ENCODE data around the gene TBC1D9. TPM values are rescaled to one million over a fixed set of nuclear protein-coding genes. Genes with fewer than 3 reads are reported as not detected.

TBC1D9 gene
- total RNA-seq, 1 donor from 2014 or later: 22.4 TPM

DNA sequence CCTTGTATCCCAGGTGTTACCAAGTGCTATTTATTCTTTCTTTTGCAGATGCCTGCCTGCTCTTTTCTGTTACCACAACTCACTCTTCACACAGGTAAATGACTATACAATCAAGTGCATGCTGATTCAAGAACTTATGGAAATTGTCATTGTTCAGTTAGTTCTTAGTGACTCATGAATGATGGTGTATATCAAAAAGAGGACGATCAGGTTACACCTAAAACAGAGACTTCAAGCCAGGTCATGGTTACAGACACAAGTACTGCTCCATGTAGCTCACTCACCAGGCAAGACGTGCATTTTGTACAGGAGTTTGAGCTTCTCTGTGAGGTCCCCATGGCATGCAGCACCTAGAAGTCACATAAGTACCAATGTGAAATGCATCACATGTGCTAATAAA is 128.2 kb downstream of the TBC1D9 start:
- H3K27ac ChIP-seq (ENCODE audit: low read depth, low read length): no peak overlapping the region
- H3K4me1 ChIP-seq (ENCODE audit: control insufficient read depth in 3 of 3, insufficient read depth in 3 of 3, low read length in 3 of 3): no peaks in the 10 kb centered on the region
- no peaks in the 10 kb centered on the region for H3K9me3 ChIP-seq (ENCODE audit: control insufficient read depth in 3 of 3, low read length in 3 of 3)
- no peaks in the 10 kb centered on the region for H3K27me3 ChIP-seq (ENCODE audit: control insufficient read depth in 3 of 3, insufficient read depth in 3 of 3, low read length in 3 of 3)
- no peak overlapping the region for H3K9ac ChIP-seq (ENCODE audit: low read depth in 1 of 3, low read length in 3 of 3)
- no peak overlapping the region for H3K4me3 ChIP-seq (ENCODE audit: low read length in 3 of 3)
- H3K36me3 ChIP-seq (ENCODE audit: control insufficient read depth in 3 of 3, insufficient read depth in 3 of 3, low read length in 3 of 3): peaks cover 0 to 19% (median 0%) of the 10 kb centered on the region in 3 donors

- H3K27me3 ChIP-seq (ENCODE audit: control insufficient read depth in 3 of 3, insufficient read depth in 3 of 3, low read length in 3 of 3): no peaks in the 10 kb centered on the region
- H3K27ac ChIP-seq (ENCODE audit: low read depth, low read length): no peak overlapping the region
- peaks cover 0 to 21% (median 0%) of the 10 kb centered on the region in 3 donors for H3K36me3 ChIP-seq (ENCODE audit: control insufficient read depth in 3 of 3, insufficient read depth in 3 of 3, low read length in 3 of 3)
- H3K4me1 ChIP-seq (ENCODE audit: control insufficient read depth in 3 of 3, insufficient read depth in 3 of 3, low read length in 3 of 3): no peaks in the 10 kb centered on the region
- H3K9ac ChIP-seq (ENCODE audit: low read depth in 1 of 3, low read length in 3 of 3): no peak overlapping the region
- no peaks in the 10 kb centered on the region for H3K9me3 ChIP-seq (ENCODE audit: control insufficient read depth in 3 of 3, low read length in 3 of 3)
- H3K4me3 ChIP-seq (ENCODE audit: low read length in 3 of 3): no peak overlapping the region
Observed at GRCh38 chr4:140626661-140627376, 129.4 kb downstream of the TBC1D9 start.

DNA sequence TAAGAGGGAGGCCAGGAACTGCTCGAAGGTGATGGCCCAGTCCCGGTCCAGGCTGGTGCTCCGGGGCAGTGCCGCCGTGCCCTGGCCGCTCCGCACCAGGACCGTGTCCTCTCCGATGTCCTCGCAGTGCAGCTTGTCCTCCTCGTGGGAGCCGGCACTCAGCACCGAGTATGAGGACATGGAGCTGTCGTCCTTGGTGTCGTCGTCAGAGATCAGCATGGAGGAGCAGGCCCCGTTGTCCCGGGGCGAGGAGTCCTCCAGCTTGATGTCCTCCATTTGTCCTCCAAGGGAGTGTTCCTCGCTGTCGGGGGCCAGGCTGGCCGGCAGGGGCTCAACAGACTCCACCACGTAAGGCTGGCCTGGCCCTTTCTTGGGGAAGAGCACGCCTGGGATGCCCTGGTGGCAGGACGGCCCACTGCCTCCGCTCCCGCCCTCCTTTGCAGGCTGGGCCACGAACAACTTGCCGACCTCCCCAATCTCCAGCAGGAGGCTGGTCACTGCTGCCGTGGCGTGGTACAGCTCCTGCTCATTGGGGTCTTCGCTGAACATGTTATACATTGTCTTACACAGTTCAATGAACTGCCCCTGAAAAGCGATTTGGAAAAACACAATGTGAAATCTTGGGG is 133.7 kb downstream of the TBC1D9 start:
- Histone ChIP-seq H3K36me3 (ENCODE audit: control insufficient read depth in 3 of 3, insufficient read depth in 3 of 3, low read length in 3 of 3) (peaks cover 0 to 16% (median 0%) of the 10 kb centered on the region in 3 donors), H3K27ac (ENCODE audit: low read depth, low read length) (no peak overlapping the region), H3K4me3 (ENCODE audit: low read length in 3 of 3) (no peak overlapping the region), H3K27me3 (ENCODE audit: control insufficient read depth in 3 of 3, insufficient read depth in 3 of 3, low read length in 3 of 3) (no peaks in the 10 kb centered on the region), H3K9me3 (ENCODE audit: control insufficient read depth in 3 of 3, low read length in 3 of 3) (no peaks in the 10 kb centered on the region), H3K9ac (ENCODE audit: low read depth in 1 of 3, low read length in 3 of 3) (no peak overlapping the region), H3K4me1 (ENCODE audit: control insufficient read depth in 3 of 3, insufficient read depth in 3 of 3, low read length in 3 of 3) (no peaks in the 10 kb centered on the region)

DNA sequence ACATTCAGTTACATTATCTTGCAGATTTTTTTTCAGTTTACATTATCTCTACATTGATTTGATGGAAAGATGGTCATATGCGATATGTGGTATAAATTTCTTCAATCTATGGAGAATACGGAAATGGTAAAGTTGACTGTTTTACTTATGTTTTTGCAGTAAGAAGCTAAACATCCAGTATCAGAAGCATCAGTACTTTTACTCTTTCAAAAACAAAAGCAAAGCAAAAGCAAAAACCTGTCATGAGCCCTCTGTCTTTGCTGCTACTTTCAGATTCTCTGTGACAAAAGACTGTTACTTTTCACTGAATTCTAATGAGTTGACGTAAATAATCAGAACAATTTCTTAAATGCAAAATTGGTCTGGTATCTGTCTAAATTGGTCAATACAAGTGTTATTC is 135.0 kb downstream of the TBC1D9 start:
- H3K9ac ChIP-seq (ENCODE audit: low read depth in 1 of 3, low read length in 3 of 3): no peak overlapping the region
- H3K9me3 ChIP-seq (ENCODE audit: control insufficient read depth in 3 of 3, low read length in 3 of 3): no peaks in the 10 kb centered on the region
- no peak overlapping the region for H3K27ac ChIP-seq (ENCODE audit: low read depth, low read length)
- peaks cover 0 to 11% (median 0%) of the 10 kb centered on the region in 3 donors for H3K36me3 ChIP-seq (ENCODE audit: control insufficient read depth in 3 of 3, insufficient read depth in 3 of 3, low read length in 3 of 3)
- H3K4me1 ChIP-seq (ENCODE audit: control insufficient read depth in 3 of 3, insufficient read depth in 3 of 3, low read length in 3 of 3): no peaks in the 10 kb centered on the region
- H3K4me3 ChIP-seq (ENCODE audit: low read length in 3 of 3): no peak overlapping the region
- H3K27me3 ChIP-seq (ENCODE audit: control insufficient read depth in 3 of 3, insufficient read depth in 3 of 3, low read length in 3 of 3): no peaks in the 10 kb centered on the region

DNA sequence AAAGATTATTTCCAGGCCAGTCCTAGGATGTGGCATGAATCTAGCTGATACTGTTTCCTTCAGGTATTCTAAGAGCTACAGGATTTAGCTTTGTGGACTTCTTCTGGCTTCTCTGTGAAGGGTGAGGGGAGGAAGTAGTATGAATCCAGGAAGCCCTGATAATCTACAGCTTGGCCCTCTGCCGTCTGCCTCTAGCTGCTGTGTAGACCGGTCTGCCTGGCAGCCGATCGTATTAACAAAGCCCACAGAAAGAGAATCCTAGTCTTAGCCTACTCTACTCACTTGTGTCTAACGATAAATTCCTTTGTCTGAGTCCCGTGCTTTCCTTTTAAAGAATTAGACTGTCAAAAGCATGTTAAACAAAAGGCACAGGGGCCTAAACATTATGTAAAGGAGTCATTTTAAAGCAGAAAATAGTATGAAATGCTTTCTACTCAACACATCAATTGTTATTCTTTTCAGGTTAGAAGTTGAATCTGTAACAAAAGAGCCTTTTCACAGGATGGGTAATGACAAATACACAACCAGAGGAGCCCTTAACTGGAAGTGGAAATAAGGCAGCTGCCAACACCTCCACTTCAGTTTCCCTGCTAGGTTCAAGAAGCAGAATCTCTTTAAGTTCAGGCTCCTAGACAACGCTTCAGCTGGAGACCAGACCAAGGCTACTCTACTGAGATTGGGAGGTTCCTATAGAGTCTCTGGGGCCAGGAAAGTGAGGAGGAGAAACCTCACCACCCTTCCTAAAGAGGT is 138.5 kb downstream of the TBC1D9 start:
- no peaks in the 10 kb centered on the region for H3K27me3 ChIP-seq (ENCODE audit: control insufficient read depth in 3 of 3, insufficient read depth in 3 of 3, low read length in 3 of 3)
- H3K4me3 ChIP-seq (ENCODE audit: low read length in 3 of 3): no peak overlapping the region
- H3K9ac ChIP-seq (ENCODE audit: low read depth in 1 of 3, low read length in 3 of 3): no peak overlapping the region
- H3K4me1 ChIP-seq (ENCODE audit: control insufficient read depth in 3 of 3, insufficient read depth in 3 of 3, low read length in 3 of 3): no peaks in the 10 kb centered on the region
- H3K9me3 ChIP-seq (ENCODE audit: control insufficient read depth in 3 of 3, low read length in 3 of 3): no peaks in the 10 kb centered on the region
- no peak overlapping the region for H3K27ac ChIP-seq (ENCODE audit: low read depth, low read length)
- peaks cover 0 to 5% (median 0%) of the 10 kb centered on the region in 3 donors for H3K36me3 ChIP-seq (ENCODE audit: control insufficient read depth in 3 of 3, insufficient read depth in 3 of 3, low read length in 3 of 3)

GRCh38 chr4:140615451-140615850 is 140.7 kb downstream of the TBC1D9 start:
- Histone ChIP-seq H3K27me3 (ENCODE audit: control insufficient read depth in 3 of 3, insufficient read depth in 3 of 3, low read length in 3 of 3) (no peaks in the 10 kb centered on the region), H3K4me3 (ENCODE audit: low read length in 3 of 3) (no peak overlapping the region), H3K27ac (ENCODE audit: low read depth, low read length) (no peak overlapping the region), H3K36me3 (ENCODE audit: control insufficient read depth in 3 of 3, insufficient read depth in 3 of 3, low read length in 3 of 3) (no peaks in the 10 kb centered on the region), H3K9me3 (ENCODE audit: control insufficient read depth in 3 of 3, low read length in 3 of 3) (no peaks in the 10 kb centered on the region), H3K4me1 (ENCODE audit: control insufficient read depth in 3 of 3, insufficient read depth in 3 of 3, low read length in 3 of 3) (no peaks in the 10 kb centered on the region), H3K9ac (ENCODE audit: low read depth in 1 of 3, low read length in 3 of 3) (no peak overlapping the region)

GRCh38 chr4:140612357-140612756 is 143.8 kb downstream of the TBC1D9 start:
- Histone ChIP-seq H3K4me3 (ENCODE audit: low read length in 3 of 3) (no peak overlapping the region), H3K9ac (ENCODE audit: low read depth in 1 of 3, low read length in 3 of 3) (no peak overlapping the region), H3K27me3 (ENCODE audit: control insufficient read depth in 3 of 3, insufficient read depth in 3 of 3, low read length in 3 of 3) (no peaks in the 10 kb centered on the region), H3K27ac (ENCODE audit: low read depth, low read length) (no peak overlapping the region), H3K36me3 (ENCODE audit: control insufficient read depth in 3 of 3, insufficient read depth in 3 of 3, low read length in 3 of 3) (no peaks in the 10 kb centered on the region), H3K9me3 (ENCODE audit: control insufficient read depth in 3 of 3, low read length in 3 of 3) (no peaks in the 10 kb centered on the region), H3K4me1 (ENCODE audit: control insufficient read depth in 3 of 3, insufficient read depth in 3 of 3, low read length in 3 of 3) (peaks cover 0 to 3% (median 0%) of the 10 kb centered on the region in 3 donors)

- no peaks in the 10 kb centered on the region for H3K9me3 ChIP-seq (ENCODE audit: control insufficient read depth in 3 of 3, low read length in 3 of 3)
- H3K27me3 ChIP-seq (ENCODE audit: control insufficient read depth in 3 of 3, insufficient read depth in 3 of 3, low read length in 3 of 3): no peaks in the 10 kb centered on the region
- H3K4me1 ChIP-seq (ENCODE audit: control insufficient read depth in 3 of 3, insufficient read depth in 3 of 3, low read length in 3 of 3): peaks cover 0 to 3% (median 0%) of the 10 kb centered on the region in 3 donors
- H3K4me3 ChIP-seq (ENCODE audit: low read length in 3 of 3): no peak overlapping the region
- no peak overlapping the region for H3K9ac ChIP-seq (ENCODE audit: low read depth in 1 of 3, low read length in 3 of 3)
- no peak overlapping the region for H3K27ac ChIP-seq (ENCODE audit: low read depth, low read length)
- H3K36me3 ChIP-seq (ENCODE audit: control insufficient read depth in 3 of 3, insufficient read depth in 3 of 3, low read length in 3 of 3): no peaks in the 10 kb centered on the region
Observed at GRCh38 chr4:140611854-140612253, 144.3 kb downstream of the TBC1D9 start.

DNA sequence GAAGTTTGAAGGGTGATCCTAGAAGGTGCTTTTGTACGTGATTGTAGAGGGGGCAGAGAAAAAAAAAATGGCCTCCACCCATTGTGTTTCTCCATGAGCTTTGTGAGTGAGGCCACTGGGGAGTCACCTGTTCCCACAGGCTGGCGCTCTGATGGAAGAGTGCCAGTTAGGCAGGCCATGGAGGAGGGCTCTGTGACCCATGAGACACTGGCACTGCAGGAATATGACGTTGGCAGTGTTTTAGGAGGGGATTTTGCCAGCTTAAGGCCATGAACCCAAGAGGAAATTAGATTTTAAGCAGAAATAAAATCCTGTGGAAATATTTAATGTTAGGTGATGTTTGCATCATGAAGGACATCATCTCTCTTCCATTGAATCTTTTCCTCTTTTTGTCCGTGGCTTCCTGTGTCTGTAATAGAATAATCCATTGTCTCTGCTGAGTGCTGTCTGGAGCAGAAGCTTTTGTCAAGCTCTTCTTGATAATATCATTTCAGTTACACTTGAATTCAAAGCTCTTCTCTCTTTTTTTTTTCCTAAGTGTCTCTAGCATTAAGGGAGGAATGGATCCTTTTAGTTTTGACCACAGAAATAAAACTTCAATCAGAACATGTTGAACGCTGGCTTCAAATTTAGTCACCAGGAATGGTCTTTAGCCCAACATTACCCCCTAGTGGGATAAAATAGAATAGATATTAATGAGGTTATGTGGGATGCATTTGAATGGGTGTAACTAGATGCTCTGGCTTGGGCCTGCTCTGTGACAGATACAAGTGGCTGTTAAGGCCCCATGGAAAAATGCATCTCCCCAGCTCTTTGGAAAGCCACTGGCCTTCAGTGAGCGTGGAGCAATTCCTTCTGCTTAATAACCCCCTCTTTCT is 146.4 kb downstream of the TBC1D9 start:
- Histone ChIP-seq H3K4me1 (ENCODE audit: control insufficient read depth in 3 of 3, insufficient read depth in 3 of 3, low read length in 3 of 3) (peaks cover 0 to 3% (median 0%) of the 10 kb centered on the region in 3 donors), H3K9ac (ENCODE audit: low read depth in 1 of 3, low read length in 3 of 3) (no peak overlapping the region), H3K36me3 (ENCODE audit: control insufficient read depth in 3 of 3, insufficient read depth in 3 of 3, low read length in 3 of 3) (no peaks in the 10 kb centered on the region), H3K27me3 (ENCODE audit: control insufficient read depth in 3 of 3, insufficient read depth in 3 of 3, low read length in 3 of 3) (peaks cover 0 to 2% (median 0%) of the 10 kb centered on the region in 3 donors), H3K9me3 (ENCODE audit: control insufficient read depth in 3 of 3, low read length in 3 of 3) (no peaks in the 10 kb centered on the region), H3K4me3 (ENCODE audit: low read length in 3 of 3) (no peak overlapping the region), H3K27ac (ENCODE audit: low read depth, low read length) (no peak overlapping the region)

Data from skeletal muscle tissue (tissue), 4 donors.